HepG2 (cell line): Measurements from ENCODE around the gene LCN12. TPM values are rescaled to one million over a fixed set of nuclear protein-coding genes. Genes with fewer than 3 reads are reported as not detected.
A peak's percentile ranks its signal among the peaks of the same experiment; 100 is the strongest.

Source experiments
- AGO2 ChIP-seq: fragments of 200-400 bp; formaldehyde crosslinking; optimal IDR thresholded peaks from 2 replicates; pipeline ENCODE3; 2017; ENCODE audit warnings: mild to moderate bottlenecking, low read depth, low read length, moderate library complexity
- FUBP1 ChIP-seq: sonication (generic); formaldehyde crosslinking; IDR thresholded peaks from 2 replicates; pipeline ENCODE4 v1.5.1; 2020; ENCODE audit warnings: missing genetic modification reagents, mild to moderate bottlenecking, borderline replicate concordance
- HHEX ChIP-seq: IDR thresholded peaks from 2 replicates; pipeline ENCODE4 v1.6.1; 2016; ENCODE audit warnings: control low read depth
- HOXA3 ChIP-seq: sonication (generic); formaldehyde crosslinking; IDR thresholded peaks from 2 replicates; pipeline ENCODE4 v1.5.0; 2020; ENCODE audit warnings: missing genetic modification reagents
- MIER3 ChIP-seq: IDR thresholded peaks from 2 replicates; pipeline ENCODE4 v1.6.1; 2016; ENCODE audit warnings: missing compliant biosample characterization, borderline replicate concordance
- POLR2G ChIP-seq: fragments of 200-400 bp; formaldehyde crosslinking; IDR thresholded peaks from 2 replicates; pipeline ENCODE4 v1.6.1; 2018; ENCODE audit warnings: mild to moderate bottlenecking, low read depth, low read length, moderate library complexity
- SMYD3 ChIP-seq: sonication (generic); formaldehyde crosslinking; IDR thresholded peaks from 2 replicates; pipeline ENCODE4 v1.8.1; 2023; ENCODE audit warnings: mild to moderate bottlenecking, missing genetic modification reagents
- THAP7 ChIP-seq: sonication (generic); formaldehyde crosslinking; IDR thresholded peaks from 2 replicates; pipeline ENCODE4 v1.8.1; 2023; ENCODE audit warnings: mild to moderate bottlenecking, missing genetic modification reagents
- ZBTB21 ChIP-seq: sonication (generic); formaldehyde crosslinking; IDR thresholded peaks from 2 replicates; pipeline ENCODE4 v1.4.0; 2020; ENCODE audit warnings: missing genetic modification reagents
- ZNF10 ChIP-seq: sonication (generic); formaldehyde crosslinking; IDR thresholded peaks from 2 replicates; pipeline ENCODE4 v1.4.0; 2020; ENCODE audit warnings: mild to moderate bottlenecking, low read depth, missing genetic modification reagents, borderline replicate concordance
- ZNF280B ChIP-seq: sonication (generic); formaldehyde crosslinking; IDR thresholded peaks from 2 replicates; pipeline ENCODE4 v1.5.0; 2020; ENCODE audit warnings: missing genetic modification reagents, mild to moderate bottlenecking, borderline replicate concordance
- ZNF326 ChIP-seq: sonication (generic); formaldehyde crosslinking; IDR thresholded peaks from 2 replicates; pipeline ENCODE4 v1.4.0; 2020; ENCODE audit warnings: missing genetic modification reagents, borderline replicate concordance
- ZNF407 ChIP-seq: sonication (generic); formaldehyde crosslinking; IDR thresholded peaks from one replicate; pipeline ENCODE4 v1.5.1; 2020; ENCODE audit warnings: mild to moderate bottlenecking, missing genetic modification reagents; ENCODE audit errors: not compliant biosample characterization
- ZNF607 ChIP-seq: sonication (generic); formaldehyde crosslinking; IDR thresholded peaks from 2 replicates; pipeline ENCODE4 v1.5.1; 2020; ENCODE audit warnings: missing genetic modification reagents, mild to moderate bottlenecking, borderline replicate concordance
- ZNF782 ChIP-seq: sonication (generic); formaldehyde crosslinking; IDR thresholded peaks from 2 replicates; pipeline ENCODE4 v1.4.0; 2020; ENCODE audit warnings: missing genetic modification reagents, mild to moderate bottlenecking, borderline replicate concordance
- ZSCAN25 ChIP-seq: sonication (generic); formaldehyde crosslinking; IDR thresholded peaks from 2 replicates; pipeline ENCODE4 v1.8.0; 2022; ENCODE audit warnings: mild to moderate bottlenecking, missing genetic modification reagents
- polyA plus RNA-seq, 8 experiments: library from polyadenylated mRNA; depleted of rRNA in 3 of 8; stranded (reverse) in 7 of 8; unstranded in 1 of 8; fragments of >200 nt; fragmentation: Illumina TruSeq in 4 of 8; extraction: Trizol in 4 of 8; gene quantifications; 2 replicates each; pipeline versions ENCODE4 v1.2.1 to v1.2.3, GENCODE V29; 2011 to 2016; ENCODE audit warnings: low read depth in 4 of 8, missing spikeins in 1 of 8, mixed read lengths in 1 of 8; ENCODE audit not compliant: insufficient read depth in 1 of 8
- total RNA-seq, 5 experiments: library from RNA; depleted of rRNA; stranded (reverse); fragments of >200 nt; fragmentation: Illumina TruSeq; extraction: Trizol; gene quantifications; 2 replicates each; pipeline ENCODE4 v1.2.3, GENCODE V29; 2016; ENCODE audit warnings: low read depth in 1 of 5

LCN12 gene
- total and polyA plus RNA-seq, 2 of the 13 experiments (the other 11 are each of a cell fraction or from before 2014, with no cell fraction given): 3.4 to 6.9 TPM

GRCh38 chr9:136943291-136944211, 8.5 kb upstream of the LCN12 start (continued):
- peak; percentile 9; the same call in 1 of the 2 replicates for TF ChIP-seq ZNF280B (CRISPR knock-in tag)
- no peak for TF ChIP-seq MIER3 (CRISPR knock-in tag)
- TF ChIP-seq HOXA3 (CRISPR knock-in tag): no peak; the same call in 1 of the 2 replicates
- TF ChIP-seq THAP7 (CRISPR knock-in tag): no peak
- no peak for TF ChIP-seq ZNF407 (CRISPR knock-in tag)
- TF ChIP-seq ZNF607 (CRISPR knock-in tag): peak; percentile 7; the same call in 1 of the 2 replicates
- TF ChIP-seq POLR2G: peak; percentile 0
- peak; percentile 92 for TF ChIP-seq AGO2
- no peak for TF ChIP-seq HHEX (CRISPR knock-in tag)
- no peak for TF ChIP-seq ZNF10 (CRISPR knock-in tag)
- TF ChIP-seq ZBTB21: no peak
- TF ChIP-seq FUBP1: no peak
- no peak for TF ChIP-seq ZSCAN25
- TF ChIP-seq ZNF326 (CRISPR knock-in tag): no peak
- TF ChIP-seq ZNF782 (CRISPR knock-in tag): no peak
- no peak for TF ChIP-seq SMYD3 (CRISPR knock-in tag)
